Cardiac muscle cell (in vitro differentiated cells and primary cell): Measurements from ENCODE around the gene SEMA5A. TPM values are rescaled to one million over a fixed set of nuclear protein-coding genes. Genes with fewer than 3 reads are reported as not detected.

Experiments used
- DNase-seq, 2 donors: peaks; one replicate each; pipeline versions ENCODE4 v3.0.0 to v3.0.0-alpha.2; 2010 to 2017; ENCODE audit warnings: low read depth in 1 of 2, low spot score in 1 of 2
- H3K27ac ChIP-seq: fragments of 200-600 bp; sonication (generic); 2 replicates; pipeline ENCODE4 v1.5.1; 2016
- H3K27me3 ChIP-seq: fragments of 200-600 bp; sonication (generic); 2 replicates; pipeline ENCODE4 v1.6.0; 2016; ENCODE audit warnings: control low read depth
- H3K36me3 ChIP-seq: fragments of 200-600 bp; sonication (generic); 2 replicates; pipeline ENCODE4 v1.5.1; 2016; ENCODE audit warnings: control low read depth
- H3K4me1 ChIP-seq: fragments of 200-600 bp; sonication (generic); 2 replicates; pipeline ENCODE4 v1.8.1; 2017; ENCODE audit warnings: low read depth, mild to moderate bottlenecking, mixed run types
- H3K4me3 ChIP-seq: fragments of 200-600 bp; sonication (generic); 2 replicates; pipeline ENCODE4 v1.5.1; 2016; ENCODE audit warnings: mild to moderate bottlenecking
- H3K9me3 ChIP-seq: fragments of 200-600 bp; sonication (generic); 2 replicates; pipeline ENCODE4 v1.5.1; 2017; ENCODE audit warnings: low read depth, mild to moderate bottlenecking, control low read depth
- CTCF ChIP-seq: IDR thresholded peaks from 2 replicates; pipeline ENCODE4 v1.5.1; 2012; ENCODE audit warnings: low read depth, mild to moderate bottlenecking, low read length
- polyA plus RNA-seq: library from polyadenylated mRNA; unstranded; fragments of >200 nt; fragmentation: Nextera tagmentation; extraction: Ambion mirVana; gene quantifications from 2 replicates; pipeline ENCODE4 v1.2.1, GENCODE V29; 2016
- total RNA-seq: library from RNA; depleted of rRNA; stranded (reverse); fragments of >200 nt; gene quantifications from 2 replicates; pipeline ENCODE4 v1.2.3, GENCODE V29; 2016

Gene SEMA5A
- total and polyA plus RNA-seq, 2 experiments from 2014 or later = 15.7 to 16.6 TPM

- H3K36me3 ChIP-seq = no peaks in the 10 kb centered on the region
- H3K9me3 ChIP-seq = no peaks in the 10 kb centered on the region
- DNase-seq = no peak
- no peak overlapping the region for H3K27ac ChIP-seq
- H3K4me1 ChIP-seq = no peaks in the 10 kb centered on the region
- H3K4me3 ChIP-seq = no peak overlapping the region
- no peaks in the 10 kb centered on the region for H3K27me3 ChIP-seq
- no peak for TF ChIP-seq CTCF
These were observed 359.8 kb downstream of the SEMA5A start for GRCh38 chr5:9186069-9186468.

GRCh38 chr5:9183992-9184391 is 361.9 kb downstream of the SEMA5A start:
- Histone ChIP-seq H3K4me1 (no peaks in the 10 kb centered on the region), H3K36me3 (no peaks in the 10 kb centered on the region), H3K4me3 (no peak overlapping the region), H3K9me3 (no peaks in the 10 kb centered on the region), H3K27me3 (no peaks in the 10 kb centered on the region), H3K27ac (no peak overlapping the region)
- DNase-seq = no peak
- no peak for TF ChIP-seq CTCF

DNA sequence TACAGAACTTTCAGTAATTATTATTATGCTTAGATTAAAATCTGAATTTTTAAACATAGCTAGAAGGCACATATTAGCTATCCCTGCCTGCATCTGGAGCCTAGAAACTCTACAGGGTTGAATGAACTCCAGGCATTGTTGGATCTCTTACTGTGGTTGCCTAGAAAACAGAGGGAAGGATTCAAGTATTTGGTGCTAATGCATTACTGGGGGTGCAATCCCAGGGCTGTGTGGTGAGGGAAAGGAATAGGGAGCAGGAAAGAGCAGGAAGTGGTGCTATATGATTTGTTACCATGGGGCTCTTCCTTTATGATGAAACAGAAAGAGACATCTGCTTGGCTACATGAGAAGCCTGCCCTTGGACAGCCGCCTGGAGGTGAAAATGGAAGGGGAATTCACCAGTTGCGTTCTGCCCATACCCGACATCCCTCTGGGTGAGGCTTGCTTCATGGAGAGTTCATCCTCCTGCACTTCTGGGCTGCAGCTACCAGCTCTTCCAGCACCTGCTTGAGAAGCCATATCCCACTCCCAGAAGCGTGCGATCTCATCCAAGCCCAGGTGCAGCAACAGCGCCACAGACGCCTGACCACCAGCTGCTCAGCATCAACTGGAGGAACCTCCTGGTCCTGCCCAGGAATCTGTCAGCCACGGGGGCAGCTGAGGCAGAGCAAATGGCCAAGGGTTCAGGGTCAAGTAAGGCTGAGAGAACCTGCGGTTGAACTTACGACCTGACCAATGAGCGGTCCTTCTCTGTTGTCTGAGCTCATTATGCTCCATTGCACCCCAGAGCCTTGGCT is 362.8 kb downstream of the SEMA5A start:
- Histone ChIP-seq H3K36me3 (no peaks in the 10 kb centered on the region), H3K27me3 (no peaks in the 10 kb centered on the region), H3K4me1 (no peaks in the 10 kb centered on the region), H3K27ac (no peak overlapping the region), H3K4me3 (no peak overlapping the region), H3K9me3 (no peaks in the 10 kb centered on the region)
- no peak for TF ChIP-seq CTCF
- no peak for DNase-seq

- DNase-seq = no peak
- Histone ChIP-seq H3K4me3 (no peak overlapping the region), H3K36me3 (no peaks in the 10 kb centered on the region), H3K27ac (no peak overlapping the region), H3K27me3 (no peaks in the 10 kb centered on the region), H3K9me3 (no peaks in the 10 kb centered on the region), H3K4me1 (no peaks in the 10 kb centered on the region)
- TF ChIP-seq CTCF = no peak
These were observed 369.2 kb downstream of the SEMA5A start for GRCh38 chr5:9176641-9177040.

DNA sequence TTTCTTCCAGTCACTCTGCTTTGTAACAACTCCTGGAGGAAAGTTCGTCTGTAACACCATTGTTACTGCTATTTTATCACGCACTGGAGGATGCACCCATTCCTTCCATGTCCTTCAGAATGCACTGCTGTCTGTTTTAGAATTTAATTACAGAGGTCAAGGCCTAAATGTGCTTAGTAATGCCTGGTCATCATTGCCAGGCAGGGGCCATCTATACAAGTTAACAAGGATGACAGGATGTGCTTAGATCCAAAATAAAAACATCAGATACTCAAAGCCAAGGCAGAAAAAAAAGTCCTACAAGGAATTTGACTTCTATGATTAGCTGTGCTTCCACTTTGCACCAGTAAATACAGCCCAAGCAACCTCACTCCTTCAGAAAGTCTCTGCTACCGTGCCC is 371.4 kb downstream of the SEMA5A start:
- no peaks in the 10 kb centered on the region for H3K4me1 ChIP-seq
- H3K27ac ChIP-seq = no peak overlapping the region
- no peaks in the 10 kb centered on the region for H3K36me3 ChIP-seq
- no peaks in the 10 kb centered on the region for H3K27me3 ChIP-seq
- no peak overlapping the region for H3K4me3 ChIP-seq
- no peak for DNase-seq
- TF ChIP-seq CTCF = no peak
- H3K9me3 ChIP-seq = no peaks in the 10 kb centered on the region
